ENCODE results near the gene SAA2. TPM values are rescaled to one million over a fixed set of nuclear protein-coding genes. Genes with fewer than 3 reads are reported as not detected.

SAA2 gene
- total RNA-seq, 1 donor from 2014 or later = 8.0 TPM

DNA sequence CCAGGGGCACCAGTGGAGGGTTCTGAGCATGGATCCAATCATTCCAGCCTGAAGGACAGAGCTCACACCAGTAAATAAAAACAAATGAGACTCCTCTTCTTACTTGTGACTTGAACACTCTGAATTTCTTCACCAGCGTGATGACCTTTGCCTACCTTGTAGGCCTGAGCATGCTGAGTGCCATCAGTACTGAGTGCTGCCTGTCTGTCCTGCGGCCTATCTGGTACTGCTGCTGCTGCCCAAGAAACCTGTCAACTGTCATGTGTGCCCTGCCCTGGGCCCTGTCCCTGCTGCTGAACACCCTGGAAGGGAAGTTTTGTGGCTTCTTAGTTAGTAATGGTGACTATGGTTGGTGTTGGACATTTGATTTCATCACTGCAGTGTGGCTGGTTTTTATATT, 51.9 kb downstream of the SAA2 start:
- TF ChIP-seq, protein P1, sequence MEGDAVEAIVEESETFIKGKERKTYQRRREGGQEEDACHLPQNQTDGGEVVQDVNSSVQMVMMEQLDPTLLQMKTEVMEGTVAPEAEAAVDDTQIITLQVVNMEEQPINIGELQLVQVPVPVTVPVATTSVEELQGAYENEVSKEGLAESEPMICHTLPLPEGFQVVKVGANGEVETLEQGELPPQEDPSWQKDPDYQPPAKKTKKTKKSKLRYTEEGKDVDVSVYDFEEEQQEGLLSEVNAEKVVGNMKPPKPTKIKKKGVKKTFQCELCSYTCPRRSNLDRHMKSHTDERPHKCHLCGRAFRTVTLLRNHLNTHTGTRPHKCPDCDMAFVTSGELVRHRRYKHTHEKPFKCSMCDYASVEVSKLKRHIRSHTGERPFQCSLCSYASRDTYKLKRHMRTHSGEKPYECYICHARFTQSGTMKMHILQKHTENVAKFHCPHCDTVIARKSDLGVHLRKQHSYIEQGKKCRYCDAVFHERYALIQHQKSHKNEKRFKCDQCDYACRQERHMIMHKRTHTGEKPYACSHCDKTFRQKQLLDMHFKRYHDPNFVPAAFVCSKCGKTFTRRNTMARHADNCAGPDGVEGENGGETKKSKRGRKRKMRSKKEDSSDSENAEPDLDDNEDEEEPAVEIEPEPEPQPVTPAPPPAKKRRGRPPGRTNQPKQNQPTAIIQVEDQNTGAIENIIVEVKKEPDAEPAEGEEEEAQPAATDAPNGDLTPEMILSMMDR (IDR thresholded peaks at IDR 0.05; ENCODE audit: insufficient read depth, low read length, poor library complexity, severe bottlenecking) = no peak
- Histone ChIP-seq H3K27me3 (ENCODE audit: control insufficient read depth, insufficient read depth, low read length) (no peaks in the 10 kb centered on the region), H3K4me3 (ENCODE audit: low read depth, low read length) (no peak overlapping the region), H3K36me3 (ENCODE audit: control insufficient read depth, insufficient read depth, low read length) (no peaks in the 10 kb centered on the region)
- DNase-seq (ENCODE audit: low read depth) = no peak

Other genes with a start within 250 kb of the SAA2 start
- 20.5 and 27.0 TPM in 2 replicates for gene SERGEF, start 235.6 kb downstream of the SAA2 start, total RNA-seq
- gene TPH1, start 202.4 kb downstream of the SAA2 start, total RNA-seq = 0.07 and 0.38 TPM in 2 replicates
- gene SAAL1, start 142.6 kb downstream of the SAA2 start, total RNA-seq = 14.7 and 17.7 TPM in 2 replicates
- gene MRGPRX3, start 116.1 kb downstream of the SAA2 start, total RNA-seq = not detected in 2 replicates
- gene MRGPRX4, start 75.8 kb downstream of the SAA2 start, total RNA-seq = not detected in 2 replicates
- gene SAA4, start 11.9 kb downstream of the SAA2 start, total RNA-seq = 1.3 TPM in 1 of 2 replicates, not detected in the other
- 2.8 and 5.8 TPM in 2 replicates for gene SAA1, start 17.6 kb upstream of the SAA2 start, total RNA-seq
- gene HPS5, start 73.5 kb upstream of the SAA2 start, total RNA-seq = 15.1 and 15.7 TPM in 2 replicates
- gene GTF2H1, start 73.9 kb upstream of the SAA2 start, total RNA-seq = 57.2 and 58.5 TPM in 2 replicates
- 269 and 279 TPM in 2 replicates for gene LDHA, start 145.9 kb upstream of the SAA2 start, total RNA-seq
- gene LDHC, start 163.7 kb upstream of the SAA2 start, total RNA-seq = 0.82 and 2.6 TPM in 2 replicates
- gene LDHAL6A, start 207.2 kb upstream of the SAA2 start, total RNA-seq = not detected in 2 replicates